ENCODE data around the gene LTN1.
A peak's percentile ranks its signal among the peaks of the same experiment; 100 is the strongest.
"Not testable (repeated sequence)": the region's sequence is repeated elsewhere in the genome, so short reads cannot be mapped to it uniquely, and the experiment has no call there.

The LTN1 gene, protein sequence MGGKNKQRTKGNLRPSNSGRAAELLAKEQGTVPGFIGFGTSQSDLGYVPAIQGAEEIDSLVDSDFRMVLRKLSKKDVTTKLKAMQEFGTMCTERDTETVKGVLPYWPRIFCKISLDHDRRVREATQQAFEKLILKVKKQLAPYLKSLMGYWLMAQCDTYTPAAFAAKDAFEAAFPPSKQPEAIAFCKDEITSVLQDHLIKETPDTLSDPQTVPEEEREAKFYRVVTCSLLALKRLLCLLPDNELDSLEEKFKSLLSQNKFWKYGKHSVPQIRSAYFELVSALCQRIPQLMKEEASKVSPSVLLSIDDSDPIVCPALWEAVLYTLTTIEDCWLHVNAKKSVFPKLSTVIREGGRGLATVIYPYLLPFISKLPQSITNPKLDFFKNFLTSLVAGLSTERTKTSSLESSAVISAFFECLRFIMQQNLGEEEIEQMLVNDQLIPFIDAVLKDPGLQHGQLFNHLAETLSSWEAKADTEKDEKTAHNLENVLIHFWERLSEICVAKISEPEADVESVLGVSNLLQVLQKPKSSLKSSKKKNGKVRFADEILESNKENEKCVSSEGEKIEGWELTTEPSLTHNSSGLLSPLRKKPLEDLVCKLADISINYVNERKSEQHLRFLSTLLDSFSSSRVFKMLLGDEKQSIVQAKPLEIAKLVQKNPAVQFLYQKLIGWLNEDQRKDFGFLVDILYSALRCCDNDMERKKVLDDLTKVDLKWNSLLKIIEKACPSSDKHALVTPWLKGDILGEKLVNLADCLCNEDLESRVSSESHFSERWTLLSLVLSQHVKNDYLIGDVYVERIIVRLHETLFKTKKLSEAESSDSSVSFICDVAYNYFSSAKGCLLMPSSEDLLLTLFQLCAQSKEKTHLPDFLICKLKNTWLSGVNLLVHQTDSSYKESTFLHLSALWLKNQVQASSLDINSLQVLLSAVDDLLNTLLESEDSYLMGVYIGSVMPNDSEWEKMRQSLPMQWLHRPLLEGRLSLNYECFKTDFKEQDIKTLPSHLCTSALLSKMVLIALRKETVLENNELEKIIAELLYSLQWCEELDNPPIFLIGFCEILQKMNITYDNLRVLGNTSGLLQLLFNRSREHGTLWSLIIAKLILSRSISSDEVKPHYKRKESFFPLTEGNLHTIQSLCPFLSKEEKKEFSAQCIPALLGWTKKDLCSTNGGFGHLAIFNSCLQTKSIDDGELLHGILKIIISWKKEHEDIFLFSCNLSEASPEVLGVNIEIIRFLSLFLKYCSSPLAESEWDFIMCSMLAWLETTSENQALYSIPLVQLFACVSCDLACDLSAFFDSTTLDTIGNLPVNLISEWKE (N-terminal part only)

DNA sequence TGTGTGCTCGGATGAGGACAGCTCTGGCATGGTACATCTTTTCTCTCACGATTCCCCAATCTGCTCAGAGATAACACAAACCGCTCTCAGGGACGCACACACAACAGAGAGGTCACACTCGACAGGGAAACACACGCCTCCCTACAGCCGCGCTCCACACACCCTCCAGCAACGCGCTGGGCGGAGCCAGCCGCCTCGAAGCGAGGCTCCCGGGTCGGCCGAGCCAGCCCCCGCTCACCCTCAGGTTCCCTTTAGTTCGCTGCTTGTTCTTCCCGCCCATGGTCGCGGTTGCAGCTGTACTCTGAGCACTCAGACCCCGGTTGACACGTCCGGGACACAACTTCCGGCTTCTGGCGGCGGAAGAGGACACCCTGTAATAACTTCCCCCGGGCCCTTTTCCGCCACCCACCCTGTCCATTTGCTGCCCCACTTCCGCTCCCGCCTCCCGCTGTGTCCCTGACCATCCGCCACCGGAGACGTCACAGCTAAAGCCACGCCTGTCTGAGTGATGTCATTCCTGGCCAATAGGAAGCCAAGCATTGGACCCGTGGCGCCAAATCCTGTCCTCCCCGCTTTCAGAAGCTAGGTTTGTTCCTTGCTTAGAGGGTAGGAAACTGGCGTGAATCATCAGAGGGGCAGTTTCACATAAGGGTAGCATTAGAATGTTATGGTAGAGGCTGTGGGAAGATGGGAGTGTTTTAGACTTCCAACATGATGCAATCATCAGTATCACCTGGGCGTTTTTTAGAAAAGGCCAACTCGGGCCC lies at the start of gene LTN1:
Gene LTN1 (minus strand): TSS at position 352 of the 767 bp plus-strand sequence. CDS start 72 bp downstream, at position 280.
- H3K4me3 ChIP-seq = peak within 1 kb of the TSS; percentile 54 to 99 (median 81)

DNA sequence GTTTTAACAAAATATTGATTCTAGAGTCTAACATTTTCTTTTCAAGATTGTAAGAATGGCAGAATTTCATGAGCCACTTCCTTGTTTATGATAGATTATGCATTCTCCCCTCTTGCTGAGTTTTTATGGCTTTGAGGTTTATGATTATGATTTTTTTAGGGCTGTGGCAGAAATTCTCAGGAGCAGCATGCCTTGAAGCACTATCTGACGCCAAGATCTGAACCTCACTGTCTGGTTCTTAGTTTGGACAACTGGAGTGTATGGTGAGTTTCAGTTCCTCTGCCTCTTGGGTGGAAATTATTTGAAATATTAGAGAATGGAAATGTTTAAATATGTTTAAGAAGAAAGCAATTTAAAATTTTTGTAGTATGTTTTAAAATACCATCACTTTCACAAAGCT lies 42.0 kb upstream of the LTN1 start:
- Histone ChIP-seq H3K27ac (no peak overlapping the region), H3K4me3 (no peak overlapping the region)

More for the DNA sequence above, at the start of gene LTN1:
- peak within 1 kb of the TSS; percentile 4 to 96 (median 87) for H3K27ac ChIP-seq

DNA sequence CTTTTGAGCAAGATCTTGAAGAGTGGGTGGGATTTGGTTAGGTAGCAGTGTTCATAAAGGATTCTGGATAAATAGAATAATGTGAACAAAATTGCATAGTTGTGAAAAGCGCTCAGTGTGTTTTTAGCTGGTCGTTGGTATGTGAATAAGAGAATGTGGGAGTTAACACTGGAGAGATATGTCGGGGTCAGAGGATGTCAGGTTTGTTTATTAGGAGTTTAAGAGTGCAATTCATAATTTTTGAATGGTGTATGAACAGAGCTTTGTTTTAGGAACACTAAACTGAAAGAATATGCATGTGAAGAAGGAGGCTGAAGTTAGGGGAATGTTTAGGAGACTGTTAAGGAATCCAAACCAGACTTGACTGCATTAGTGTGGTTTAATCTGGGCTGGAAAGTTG lies 41.2 kb upstream of the LTN1 start:
- H3K27ac ChIP-seq = peak overlapping the region in 1 of 21 experiments; percentile 11
- no peak overlapping the region for H3K4me3 ChIP-seq

DNA sequence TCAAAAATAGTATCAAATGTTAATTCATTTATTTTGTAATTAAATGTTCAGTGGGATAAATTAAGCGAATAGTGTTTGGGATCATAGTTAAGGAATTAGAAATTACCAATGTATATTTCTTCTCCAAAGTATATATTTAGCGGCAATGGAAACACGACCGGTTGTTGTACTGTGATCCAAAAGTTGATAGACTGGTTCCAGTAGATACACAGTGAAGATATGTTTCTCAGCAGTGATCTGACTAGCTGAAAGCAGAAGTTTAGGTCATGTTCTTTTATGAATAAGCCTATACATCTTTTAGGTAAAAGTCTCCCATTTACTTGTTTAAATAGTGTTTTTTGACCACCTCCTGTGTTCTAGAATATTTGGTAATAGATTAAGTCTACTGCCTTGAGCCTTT lies 40.6 kb upstream of the LTN1 start:
- no peak overlapping the region for H3K4me3 ChIP-seq
- H3K27ac ChIP-seq = peak overlapping the region in 1 of 21 experiments; percentile 11

DNA sequence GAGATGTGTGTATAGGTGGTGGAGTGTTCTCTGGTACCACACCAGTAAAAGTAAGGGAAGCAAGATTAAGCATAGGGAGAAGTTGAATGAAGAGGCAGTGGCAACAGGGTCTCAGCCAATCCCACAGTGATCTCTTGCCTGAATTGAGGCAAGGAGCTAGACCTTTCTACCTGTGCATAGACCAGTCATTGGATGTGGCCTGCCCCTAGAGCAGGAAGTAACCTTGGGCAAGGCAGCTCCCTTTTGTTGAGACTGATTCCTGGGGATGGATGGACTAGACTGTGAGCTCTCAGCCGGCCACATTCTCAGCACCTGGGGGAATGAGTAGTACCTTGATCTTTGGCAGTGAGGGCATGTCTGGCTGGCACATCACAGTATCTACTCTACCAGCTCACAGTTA lies 38.2 kb upstream of the LTN1 start:
- Histone ChIP-seq H3K27ac (no peak overlapping the region), H3K4me3 (no peak overlapping the region)

DNA sequence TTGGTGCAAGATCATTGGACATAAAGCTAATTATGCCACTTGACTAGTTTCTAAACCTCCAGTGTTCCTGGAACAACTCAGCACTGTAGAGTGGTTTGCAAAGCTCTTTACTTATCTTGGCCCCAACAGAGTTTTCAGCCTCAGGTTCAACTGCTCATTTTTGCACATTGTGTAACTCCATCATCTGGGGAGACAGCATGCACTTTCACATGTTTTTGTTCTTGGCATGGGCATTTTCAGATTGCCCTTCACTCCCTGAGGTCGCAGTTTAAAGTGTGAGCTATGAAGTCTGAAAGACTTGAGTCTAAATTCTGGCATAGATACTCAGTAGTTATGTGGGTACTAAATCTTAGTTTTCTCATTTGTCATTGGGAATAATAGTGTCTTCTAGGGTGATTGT lies 36.8 kb upstream of the LTN1 start:
- H3K27ac ChIP-seq = no peak overlapping the region
- H3K4me3 ChIP-seq = no peak overlapping the region

DNA sequence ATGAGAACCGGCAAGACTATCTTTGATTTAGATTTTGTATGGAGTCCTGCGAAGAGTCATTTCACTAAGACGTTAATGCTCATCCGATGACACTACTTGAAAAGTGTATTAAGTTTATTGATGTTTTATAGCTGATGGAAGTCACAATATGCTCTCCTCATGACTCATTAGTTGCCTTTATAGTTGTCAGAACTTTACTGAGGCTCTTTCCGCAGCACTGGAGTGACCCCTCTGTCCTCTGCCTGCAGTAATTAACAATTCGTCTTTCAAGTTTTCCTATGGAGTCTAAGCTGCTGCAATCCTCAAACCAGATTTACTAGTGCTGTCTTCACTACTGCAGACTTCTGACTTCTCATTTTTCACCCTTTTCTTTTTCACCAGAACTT lies 32.6 kb upstream of the LTN1 start:
- Histone ChIP-seq H3K4me3 (peak overlapping the region; percentile 51 to 64 (median 63)), H3K27ac (peak overlapping the region in 20 of 21 experiments; percentile 91 to 100 (median 98))

DNA sequence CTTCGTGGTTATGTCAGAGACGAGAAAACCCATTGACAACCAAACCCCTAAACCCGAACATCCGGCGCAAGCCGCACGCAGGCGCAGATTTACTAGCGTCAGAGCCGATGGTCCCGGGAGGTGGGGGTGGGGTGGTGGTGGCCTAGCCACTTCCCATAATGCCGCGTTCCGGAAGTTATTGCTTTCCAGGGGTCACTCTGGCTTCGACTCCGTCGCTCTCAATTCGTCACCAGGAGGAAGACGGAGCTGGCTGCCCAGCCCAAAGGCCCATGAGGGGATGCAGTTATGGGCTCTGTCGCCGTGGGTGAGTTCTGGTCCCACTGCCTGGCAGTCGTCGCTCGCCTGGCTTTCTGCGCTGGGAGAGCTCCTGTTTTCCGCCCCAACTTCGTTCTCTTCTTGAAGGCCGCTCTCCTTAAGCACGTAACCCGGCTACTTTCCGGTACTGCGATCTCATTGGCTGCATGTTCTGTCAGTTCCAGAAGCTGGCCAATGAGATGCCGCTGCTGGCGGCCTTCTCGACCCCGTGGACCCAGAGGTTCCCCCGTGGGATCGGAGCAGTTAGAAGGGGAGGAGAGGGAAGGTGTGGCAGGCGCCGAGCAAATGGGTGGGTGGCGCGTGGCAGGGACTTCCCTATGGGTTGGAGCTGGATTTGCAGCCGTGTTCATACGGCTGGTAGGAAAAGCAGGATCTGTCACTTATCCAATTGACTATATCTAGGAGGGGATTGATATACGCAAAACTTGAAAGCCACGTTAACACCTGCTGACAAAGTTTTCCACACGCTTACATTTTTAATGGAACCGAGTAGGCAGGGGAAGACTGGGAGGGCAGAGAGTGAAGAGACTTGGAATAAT lies 32.0 kb upstream of the LTN1 start, which contains the start of gene USP16:
Gene USP16 (plus strand): TSS at position 195 of the 854 bp plus-strand sequence. CDS start 3,246 bp downstream, outside the sequence.
- H3K4me3 ChIP-seq = peak within 1 kb of the TSS; percentile 51 to 64 (median 63)
- H3K27ac ChIP-seq = peak within 1 kb of the TSS; percentile 32 to 100 (median 98)

DNA sequence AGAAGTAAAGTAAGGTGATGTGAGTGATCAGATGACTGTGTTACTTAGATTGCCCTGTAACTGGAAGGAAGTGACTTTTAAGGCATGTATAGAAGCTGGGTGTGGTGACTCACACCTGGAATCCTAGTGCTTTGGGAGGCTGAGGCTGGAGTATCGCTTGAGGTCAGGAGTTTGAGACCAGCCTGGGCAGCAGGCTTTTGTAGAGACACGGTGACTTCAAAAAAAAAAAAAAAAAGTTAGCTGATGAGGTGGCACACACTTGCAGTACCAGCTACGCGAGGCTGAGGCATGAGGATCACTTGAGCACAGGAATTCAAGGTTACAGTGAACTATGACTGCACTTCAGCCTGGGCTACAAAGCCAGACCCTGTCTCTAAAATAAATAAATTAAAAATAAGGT lies 29.5 kb upstream of the LTN1 start:
- Histone ChIP-seq H3K4me3 (no peak overlapping the region), H3K27ac (peak overlapping the region in 2 of 21 experiments; percentile 6 to 36)

DNA sequence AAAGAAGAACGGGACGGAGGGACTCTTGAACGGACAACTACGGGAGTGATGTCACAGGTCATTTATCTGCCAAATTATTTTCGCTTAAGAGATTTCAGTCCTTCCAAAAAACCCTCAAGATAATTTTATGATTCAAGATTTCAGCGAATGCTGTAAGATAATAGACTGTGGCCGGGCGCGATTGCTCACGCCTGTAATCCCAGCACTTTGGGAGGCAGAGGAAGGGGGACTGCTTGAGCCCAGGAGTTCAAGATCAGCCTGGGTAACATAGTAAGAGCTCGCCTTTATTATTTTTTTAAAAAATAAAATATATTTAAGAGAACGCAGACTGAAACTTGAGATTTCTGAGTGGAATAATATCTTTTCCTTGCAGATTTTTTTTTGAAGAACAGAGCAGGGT lies 25.9 kb upstream of the LTN1 start:
- Histone ChIP-seq H3K27ac (peak overlapping the region; percentile 47 to 96 (median 87)), H3K4me3 (peak overlapping the region; percentile 64 to 95 (median 80))

DNA sequence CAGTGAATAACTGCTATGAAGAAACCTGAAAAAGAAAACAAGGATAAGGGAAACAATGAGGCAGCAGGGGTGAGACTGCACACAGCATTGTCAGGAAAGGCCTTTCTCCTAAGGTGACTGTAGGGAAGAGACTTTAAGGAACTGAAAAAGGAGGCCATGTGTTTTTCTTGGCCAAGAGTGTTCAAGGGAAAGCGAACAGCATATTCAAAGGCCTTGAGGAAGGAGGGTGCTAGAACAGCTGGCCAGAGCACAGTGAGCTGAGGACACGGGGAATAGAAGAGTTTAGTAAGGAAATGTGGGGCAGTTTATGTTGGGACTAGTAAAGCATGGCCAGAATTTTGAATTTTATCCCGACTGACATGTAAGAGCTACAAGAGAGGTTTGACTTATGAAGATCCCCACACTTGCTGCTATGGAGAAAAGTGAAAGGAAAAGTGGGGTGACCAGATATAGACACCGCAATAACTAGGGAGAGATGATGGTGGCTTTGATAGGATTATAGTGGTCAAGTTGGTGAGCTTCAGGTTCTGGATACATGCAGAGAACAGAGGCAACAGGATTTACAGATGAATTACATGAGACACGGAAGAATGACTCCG lies 25.1 kb upstream of the LTN1 start:
- Histone ChIP-seq H3K27ac (peak overlapping the region in 9 of 21 experiments; percentile 9 to 96 (median 91)), H3K4me3 (peak overlapping the region in 4 of 7 experiments; percentile 64 to 85 (median 76))

DNA sequence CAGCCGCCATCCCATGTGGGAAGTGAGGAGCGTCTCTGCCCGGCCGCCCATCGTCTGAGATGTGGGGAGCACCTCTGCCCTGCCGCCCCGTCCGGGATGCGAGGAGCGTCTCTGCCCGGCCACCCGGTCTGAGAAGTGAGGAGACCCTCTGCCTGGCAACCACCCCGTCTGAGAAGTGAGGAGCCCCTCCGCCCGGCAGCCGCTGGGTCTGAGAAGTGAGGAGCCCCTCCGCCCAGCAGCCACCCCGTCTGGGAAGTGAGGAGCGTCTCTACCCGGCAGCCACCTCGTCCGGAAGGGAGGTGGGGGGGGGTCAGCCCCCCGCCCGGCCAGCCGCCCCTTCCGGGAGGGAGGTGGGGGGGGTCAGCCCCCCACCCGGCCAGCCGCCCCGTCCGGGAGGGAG lies 18.6 kb upstream of the LTN1 start:
- H3K4me3 ChIP-seq, H3K27ac ChIP-seq: not testable (repeated sequence)

DNA sequence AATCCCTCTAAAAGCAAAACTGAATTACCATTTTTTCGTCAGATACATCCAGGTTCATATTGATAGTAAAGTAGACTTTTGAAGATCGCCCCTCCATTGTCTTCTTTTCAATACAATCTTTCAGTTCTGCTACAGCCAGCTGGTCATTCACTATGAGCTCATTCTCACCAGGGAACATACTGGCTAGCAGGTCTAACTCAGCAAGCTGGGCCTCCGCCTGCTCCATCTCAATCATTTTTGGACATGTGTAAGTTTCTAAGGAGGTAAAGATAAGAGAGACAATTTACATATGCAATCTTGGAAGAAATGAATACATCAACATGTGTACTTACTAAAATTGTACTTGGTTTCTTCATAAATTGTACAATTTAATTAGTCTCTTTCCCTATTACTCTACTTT lies 15.7 kb upstream of the LTN1 start:
- Histone ChIP-seq H3K4me3 (no peak overlapping the region), H3K27ac (no peak overlapping the region)

DNA sequence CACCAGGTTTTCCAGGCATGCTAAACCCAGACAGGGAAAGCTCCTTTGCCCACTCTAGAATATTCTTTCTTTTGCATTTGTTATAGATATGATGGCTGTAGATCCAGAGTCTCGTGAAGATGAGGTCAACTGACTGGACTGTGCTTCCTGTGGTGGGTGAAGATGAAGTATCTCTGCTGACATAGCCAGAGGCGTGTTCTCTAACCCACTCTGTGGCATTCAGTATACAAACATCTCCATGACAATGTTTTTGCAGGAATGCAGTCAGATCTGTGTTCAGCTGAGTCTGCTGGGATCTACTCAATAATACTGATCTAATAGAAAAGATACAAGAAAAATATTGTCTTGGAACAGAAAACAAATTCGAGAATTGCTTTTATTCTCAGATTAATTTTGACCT lies 15.1 kb upstream of the LTN1 start:
- peak overlapping the region in 1 of 21 experiments; percentile 19 for H3K27ac ChIP-seq

DNA sequence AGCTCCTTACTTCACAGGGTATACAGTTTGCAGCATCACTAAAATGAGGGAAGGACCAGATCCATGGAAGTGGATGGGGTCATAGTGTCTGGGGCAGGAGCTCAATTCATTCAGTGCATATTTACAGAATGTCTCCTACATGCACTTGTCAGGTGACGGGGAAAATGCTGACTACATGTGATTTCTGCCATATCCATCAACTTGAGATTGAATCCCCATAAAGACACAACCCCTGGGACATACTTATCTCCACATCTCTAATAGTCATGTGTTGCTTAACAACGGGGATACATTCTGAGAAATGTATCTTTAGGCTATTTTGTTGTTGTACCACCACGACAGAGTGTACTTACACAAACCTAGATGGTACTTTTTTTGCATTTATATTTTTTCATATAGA lies 14.5 kb upstream of the LTN1 start:
- Histone ChIP-seq H3K4me3 (no peak overlapping the region), H3K27ac (peak overlapping the region in 1 of 21 experiments; percentile 19)

More for the DNA sequence above, 15.1 kb upstream of the LTN1 start:
- H3K4me3 ChIP-seq = no peak overlapping the region

DNA sequence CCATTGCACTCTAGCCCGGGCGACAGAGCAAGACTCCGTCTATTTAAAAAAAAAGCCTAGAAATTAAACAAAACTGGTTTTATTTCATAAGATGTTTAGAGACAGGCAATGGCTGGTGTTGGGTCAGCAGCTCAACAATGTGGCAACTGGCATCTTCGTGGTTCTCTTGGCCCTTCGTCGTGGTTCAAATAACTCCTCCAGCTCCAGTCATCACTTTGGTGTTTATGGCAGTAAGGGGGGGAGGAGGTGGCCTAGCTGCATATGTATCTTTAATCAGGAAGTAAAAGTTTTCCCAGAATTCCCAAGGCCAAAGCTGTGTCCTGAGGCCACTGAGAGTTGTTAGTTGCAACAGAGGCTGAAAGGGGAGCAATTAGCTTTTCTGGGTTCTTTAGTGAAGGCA lies 13.0 kb upstream of the LTN1 start:
- no peak overlapping the region for H3K4me3 ChIP-seq

DNA sequence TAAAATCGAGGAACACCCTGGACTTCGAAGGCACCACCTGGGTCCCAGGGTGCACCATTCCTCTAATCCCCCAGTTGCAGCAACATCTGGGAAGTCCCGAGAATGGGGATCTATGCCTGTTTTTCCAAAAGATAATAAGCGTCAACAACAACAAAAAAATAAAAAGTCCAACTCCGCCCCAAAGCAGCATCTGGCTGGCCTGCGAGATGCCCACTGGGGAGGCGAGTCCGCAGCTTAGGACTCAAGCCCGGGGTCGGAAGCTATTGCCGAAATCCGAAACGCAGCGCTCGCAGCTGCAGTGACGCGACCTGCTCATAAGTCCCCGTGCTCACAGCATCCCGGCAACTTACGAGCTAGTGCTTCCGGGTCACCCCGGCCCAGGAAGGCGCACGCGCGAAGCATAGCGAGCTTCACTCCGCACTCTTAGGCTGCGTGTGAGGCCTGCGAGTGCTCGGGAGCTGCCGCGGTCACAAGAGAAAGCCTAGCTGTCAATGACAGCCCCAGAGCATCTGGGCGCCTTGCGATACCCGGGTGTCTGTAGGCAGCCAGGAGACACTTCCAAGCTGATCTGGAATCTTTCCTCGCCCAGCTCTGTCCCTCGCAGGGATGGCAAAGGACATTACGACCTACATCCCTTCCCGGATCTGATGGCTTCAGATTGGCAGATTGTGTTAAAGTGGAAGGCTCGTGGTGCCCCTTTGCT lies 9.9 kb upstream of the LTN1 start:
- H3K27ac ChIP-seq = peak overlapping the region in 20 of 21 experiments; percentile 67 to 96 (median 90)
- H3K4me3 ChIP-seq = peak overlapping the region; percentile 39 to 55 (median 47)

More for the DNA sequence above, 13.0 kb upstream of the LTN1 start:
- no peak overlapping the region for H3K27ac ChIP-seq
